ENCODE results near the gene TMEM161B.
"Not testable (repeated sequence)": the region's sequence is repeated elsewhere in the genome, so short reads cannot be mapped to it uniquely, and the experiment has no call there.

Gene TMEM161B

GRCh38 chr5:88248743-88249540, 19.7 kb downstream of the TMEM161B start:
- DNase-seq: no peak

- DNase-seq: no peak
Measured at GRCh38 chr5:88248094-88248493, 20.6 kb downstream of the TMEM161B start.

- no peak for DNase-seq
Measured at GRCh38 chr5:88245893-88246244, 22.8 kb downstream of the TMEM161B start.

GRCh38 chr5:88245241-88245892, 23.3 kb downstream of the TMEM161B start:
- DNase-seq: no peak

GRCh38 chr5:88244686-88245085, 24.0 kb downstream of the TMEM161B start:
- no peak for DNase-seq

- not testable (repeated sequence) for DNase-seq
Measured at GRCh38 chr5:88243493-88243892, 25.2 kb downstream of the TMEM161B start.

- DNase-seq: no peak
Measured at GRCh38 chr5:88238732-88239131, 29.9 kb downstream of the TMEM161B start.

GRCh38 chr5:88236866-88237642, 31.6 kb downstream of the TMEM161B start:
- DNase-seq: no peak

- DNase-seq: no peak
Measured at GRCh38 chr5:88235828-88236227, 32.8 kb downstream of the TMEM161B start.

GRCh38 chr5:88235346-88235745, 33.3 kb downstream of the TMEM161B start:
- DNase-seq: no peak

- no peak for DNase-seq
Measured at GRCh38 chr5:88230546-88231066, 38.0 kb downstream of the TMEM161B start.

GRCh38 chr5:88226881-88227450, 41.7 kb downstream of the TMEM161B start:
- no peak for DNase-seq

- DNase-seq: no peak
Measured at GRCh38 chr5:88214655-88215054, 54.0 kb downstream of the TMEM161B start.

- no peak for DNase-seq
Measured at GRCh38 chr5:88207575-88207974, 61.1 kb downstream of the TMEM161B start.

GRCh38 chr5:88203981-88204750, 64.5 kb downstream of the TMEM161B start:
- DNase-seq: no peak

GRCh38 chr5:88195636-88196035, 73.0 kb downstream of the TMEM161B start:
- no peak for DNase-seq

- no peak for DNase-seq
Measured at GRCh38 chr5:88193896-88194295, 74.7 kb downstream of the TMEM161B start.

GRCh38 chr5:88190106-88190834, 78.4 kb downstream of the TMEM161B start:
- no peak for DNase-seq

GRCh38 chr5:88189484-88189883, 79.2 kb downstream of the TMEM161B start:
- not testable (repeated sequence) for DNase-seq

- DNase-seq: no peak
Measured at GRCh38 chr5:88188458-88189132, 80.0 kb downstream of the TMEM161B start.

- DNase-seq: no peak
Measured at GRCh38 chr5:88183255-88183654, 85.4 kb downstream of the TMEM161B start.
